GM18511 (cell line): Measurements from ENCODE around the gene DYNLT2.
A peak's percentile ranks its signal among the peaks of the same experiment; 100 is the strongest.

ENCODE experiments used
- ATAC-seq: cut with Tn5 transposase; IDR thresholded peaks from one replicate; pipeline ENCODE4 v1.9.1; 2021; ENCODE audit warnings: mild to moderate bottlenecking, moderate library complexity; ENCODE audit not compliant: unreplicated experiment

DYNLT2 gene

DNA sequence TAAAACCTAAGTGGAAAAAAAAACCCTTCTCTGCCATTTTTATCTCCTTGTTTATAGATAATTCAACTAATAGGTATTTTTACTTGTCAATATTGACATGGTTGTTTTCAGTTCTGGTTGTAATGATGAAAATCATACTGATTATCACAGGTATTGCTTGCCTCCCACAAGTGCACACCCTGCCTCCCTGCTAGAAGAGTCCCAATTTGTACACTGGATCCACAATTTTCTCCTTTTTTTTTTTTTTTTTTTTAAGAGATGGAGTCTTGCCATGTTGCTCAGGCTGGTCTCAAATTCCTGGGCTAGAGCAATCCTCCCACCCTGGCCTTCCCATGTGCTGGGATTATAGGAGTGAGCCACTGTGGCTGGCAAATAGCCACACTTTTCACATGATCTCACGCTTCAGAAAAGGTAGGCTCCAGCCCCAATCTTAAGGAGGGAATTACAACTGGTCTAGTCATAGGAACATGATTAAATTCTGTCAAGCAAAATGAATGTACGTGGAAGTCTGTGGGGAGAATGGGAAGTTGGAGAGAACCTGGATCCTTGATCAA lies 12.3 kb downstream of the DYNLT2 start:
- ATAC-seq: no peak

DNA sequence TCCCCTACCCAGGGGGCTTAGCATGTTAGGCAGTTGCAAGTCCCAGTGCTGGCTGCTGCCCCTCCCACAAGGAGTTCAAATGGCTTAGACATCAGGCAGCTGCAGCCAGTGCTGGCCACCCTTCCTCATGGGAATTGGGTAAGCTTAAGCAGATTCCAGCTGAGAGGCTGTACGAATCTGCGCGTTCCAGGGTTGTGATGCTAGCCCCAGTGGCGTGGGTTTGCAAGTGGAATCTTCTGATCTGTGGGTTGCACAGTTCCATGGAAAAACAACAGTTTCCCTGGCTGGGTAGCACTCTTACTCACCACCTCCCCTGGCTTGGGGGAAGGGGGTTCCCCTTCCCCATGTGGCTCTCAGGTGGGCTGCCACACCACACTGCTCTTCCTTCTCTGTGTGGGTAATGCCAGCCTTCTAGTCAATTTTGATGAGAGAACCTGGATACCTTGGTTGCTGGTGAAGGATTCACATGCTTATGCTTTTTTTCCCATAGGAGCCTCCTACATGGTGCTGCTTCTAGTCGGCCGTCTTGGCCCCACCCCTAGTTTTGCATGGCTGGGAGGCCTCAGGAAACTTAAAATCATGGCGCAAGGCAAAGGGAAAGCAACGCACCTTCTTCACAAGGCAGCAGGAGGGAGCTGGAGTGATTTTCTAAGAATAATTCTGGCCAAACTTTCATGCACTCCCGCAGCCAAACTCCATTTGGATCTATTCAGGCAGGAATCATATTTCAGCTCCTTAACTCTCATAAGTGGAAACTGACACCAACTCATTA lies 13.0 kb downstream of the DYNLT2 start:
- no peak for ATAC-seq

DNA sequence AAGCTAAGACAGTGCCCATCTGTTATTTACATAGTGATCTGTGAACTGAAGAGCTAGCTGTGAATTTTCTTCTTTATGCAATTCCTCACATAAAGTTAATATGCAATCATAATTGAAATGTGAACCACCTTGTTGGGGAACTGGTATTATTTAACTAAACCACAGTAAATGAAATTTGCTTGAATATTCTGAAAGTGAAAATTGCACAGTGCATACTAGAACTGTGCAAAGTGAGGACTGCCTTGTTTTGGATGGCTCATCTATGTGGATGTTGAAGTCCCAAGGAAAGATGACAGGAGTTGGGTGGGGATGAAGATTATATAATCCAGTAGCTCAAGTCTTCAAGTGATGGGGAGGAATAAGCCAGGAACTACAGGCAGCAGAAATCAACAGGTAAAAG lies 21.4 kb downstream of the DYNLT2 start:
- no peak for ATAC-seq

DNA sequence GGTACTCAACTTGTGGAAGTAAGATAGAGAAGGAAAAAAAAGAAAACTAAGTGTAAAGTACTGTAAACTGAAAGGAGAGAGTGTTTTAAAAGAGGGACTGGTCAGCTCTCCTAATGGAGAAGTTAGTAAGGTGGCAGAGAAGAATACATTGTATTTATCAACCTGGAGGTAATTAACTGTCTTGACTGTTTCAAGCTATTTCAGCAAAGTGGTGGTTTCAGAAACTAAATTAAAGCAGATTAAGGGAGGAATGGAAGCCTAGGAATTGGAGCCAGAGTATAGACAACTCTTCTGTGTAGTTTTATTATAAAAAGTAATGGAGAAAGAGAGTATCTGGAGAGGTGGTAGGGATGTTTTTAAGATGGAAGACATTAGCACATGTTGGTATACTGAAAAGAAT lies 24.4 kb downstream of the DYNLT2 start:
- no peak for ATAC-seq

DNA sequence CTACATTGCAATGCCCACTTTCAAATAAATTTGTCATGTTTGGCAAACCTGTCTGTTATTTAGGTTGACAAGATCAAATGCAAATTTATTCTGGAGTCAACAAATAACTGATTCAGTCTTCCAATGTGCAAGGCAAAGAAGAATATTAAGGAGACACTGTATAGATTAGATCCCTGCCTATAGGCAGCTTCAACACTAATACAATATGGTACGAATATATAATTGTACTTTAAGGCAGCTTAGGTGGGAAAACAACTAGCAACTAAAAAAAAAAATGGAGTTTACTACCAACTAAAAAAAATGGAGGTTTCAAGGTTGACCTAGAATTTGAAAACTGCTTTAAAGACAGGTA lies 25.3 kb downstream of the DYNLT2 start:
- no peak for ATAC-seq

DNA sequence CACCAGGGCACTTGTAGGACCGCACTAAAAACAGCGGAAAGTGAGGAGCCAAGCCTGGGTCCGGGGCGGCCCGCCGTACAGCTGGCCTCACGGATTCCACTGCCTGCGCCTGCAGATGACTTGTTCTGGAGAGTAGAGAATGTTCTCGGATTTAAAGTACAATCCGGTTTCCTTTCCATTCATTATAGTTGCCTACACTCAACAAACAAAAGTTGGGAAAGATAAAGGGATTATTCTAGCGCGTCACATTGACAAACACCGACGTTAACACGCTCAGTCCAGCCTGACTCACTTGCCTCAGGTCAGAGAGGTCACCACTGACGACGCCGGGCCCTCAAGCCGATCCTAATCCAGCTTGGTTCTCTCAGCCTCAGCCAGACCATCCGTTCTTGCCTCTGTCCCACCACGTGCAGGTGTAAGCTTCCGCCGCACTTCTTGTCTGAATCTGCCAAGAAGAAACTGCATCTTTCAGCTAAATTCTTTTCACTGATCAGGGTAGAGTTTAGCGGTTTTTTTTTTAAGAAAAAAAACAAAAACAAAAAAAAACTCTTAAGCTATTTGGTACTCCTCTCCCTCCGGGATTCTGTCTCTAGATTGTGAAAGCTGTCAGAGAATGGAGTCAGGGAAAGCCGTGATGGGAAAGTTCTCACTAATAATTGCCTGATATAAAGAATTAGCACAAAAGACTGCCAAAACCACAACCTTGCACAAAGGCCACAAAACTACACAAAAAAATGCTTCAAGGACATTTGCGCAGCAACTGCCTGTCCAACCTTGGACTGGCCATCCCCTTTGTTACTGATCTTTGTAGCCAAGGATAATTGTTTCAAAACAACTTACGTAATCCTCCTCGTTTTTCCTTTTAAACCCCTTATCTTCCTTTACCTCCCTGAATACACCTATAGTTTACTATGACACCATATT lies 26.0 kb downstream of the DYNLT2 start:
- peak; percentile 17 for ATAC-seq

GRCh38 chr6:169724494-169725124 lies 26.8 kb downstream of the DYNLT2 start, which contains the start of gene PHF10:
PHF10 (minus strand) TSS chr6:169724500; CDS start chr6:169723931, 569 bp downstream.
- peak; percentile 54 for ATAC-seq

DNA sequence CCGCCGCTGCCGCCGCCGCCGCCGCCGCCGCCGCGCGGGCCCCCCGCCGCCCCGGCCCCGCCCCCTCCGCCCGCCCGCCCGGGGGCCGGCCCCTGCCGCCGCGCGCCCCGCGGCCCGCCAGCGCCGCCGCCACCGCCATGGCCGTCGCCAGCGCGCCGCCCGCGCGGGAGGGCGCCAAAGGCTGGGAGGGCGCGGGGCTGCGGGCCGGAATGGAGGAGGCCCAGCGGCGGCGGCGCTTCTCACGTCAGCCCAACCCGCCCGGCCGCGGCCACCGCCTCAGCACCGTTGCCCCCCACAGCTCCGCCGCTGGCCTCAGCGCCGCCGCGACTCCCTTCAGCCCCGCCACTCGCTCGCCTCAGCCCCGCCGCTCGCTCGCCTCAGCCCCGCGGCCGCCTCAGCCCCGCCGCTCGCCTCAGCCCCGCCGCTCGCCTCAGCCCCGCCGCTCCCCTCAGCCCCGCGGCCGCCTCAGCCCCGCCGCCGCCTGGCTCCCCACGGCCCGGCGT lies 27.3 kb downstream of the DYNLT2 start:
- ATAC-seq: peak; percentile 42

DNA sequence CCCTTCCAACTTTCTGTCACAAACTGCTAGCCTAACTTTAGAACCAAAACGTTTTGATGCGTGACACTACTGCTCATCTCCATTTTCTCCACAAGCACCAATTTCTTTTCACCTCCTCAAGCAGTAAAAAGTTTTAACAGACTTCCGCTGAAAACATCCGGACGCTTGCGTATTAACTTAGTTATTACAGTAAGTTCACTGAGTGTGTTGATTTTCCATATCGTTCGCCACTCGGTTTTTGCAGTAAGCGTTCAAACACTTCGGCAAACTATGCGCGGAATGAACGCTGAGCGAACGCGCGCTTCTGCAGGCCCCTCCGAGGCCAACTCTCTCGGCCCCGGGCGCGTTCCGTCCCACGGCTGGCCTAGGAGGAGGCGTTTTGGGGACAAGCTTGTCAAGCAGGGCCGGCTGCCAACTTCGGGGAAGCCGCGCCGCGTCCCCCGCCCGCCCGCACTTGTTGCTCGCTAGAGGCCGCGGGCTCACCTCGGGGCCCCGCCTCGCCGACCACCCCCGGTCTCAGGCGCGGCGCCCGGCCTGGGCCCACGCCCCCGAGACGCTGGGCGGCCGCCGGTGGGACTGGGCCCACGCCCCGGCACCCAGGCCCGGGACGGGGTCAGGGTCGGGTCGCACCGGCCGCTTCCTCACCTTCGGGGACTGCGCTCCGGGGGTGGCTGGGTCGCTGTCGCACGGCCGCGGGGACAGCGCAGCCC lies 28.0 kb downstream of the DYNLT2 start:
- peak; percentile 39 for ATAC-seq

DNA sequence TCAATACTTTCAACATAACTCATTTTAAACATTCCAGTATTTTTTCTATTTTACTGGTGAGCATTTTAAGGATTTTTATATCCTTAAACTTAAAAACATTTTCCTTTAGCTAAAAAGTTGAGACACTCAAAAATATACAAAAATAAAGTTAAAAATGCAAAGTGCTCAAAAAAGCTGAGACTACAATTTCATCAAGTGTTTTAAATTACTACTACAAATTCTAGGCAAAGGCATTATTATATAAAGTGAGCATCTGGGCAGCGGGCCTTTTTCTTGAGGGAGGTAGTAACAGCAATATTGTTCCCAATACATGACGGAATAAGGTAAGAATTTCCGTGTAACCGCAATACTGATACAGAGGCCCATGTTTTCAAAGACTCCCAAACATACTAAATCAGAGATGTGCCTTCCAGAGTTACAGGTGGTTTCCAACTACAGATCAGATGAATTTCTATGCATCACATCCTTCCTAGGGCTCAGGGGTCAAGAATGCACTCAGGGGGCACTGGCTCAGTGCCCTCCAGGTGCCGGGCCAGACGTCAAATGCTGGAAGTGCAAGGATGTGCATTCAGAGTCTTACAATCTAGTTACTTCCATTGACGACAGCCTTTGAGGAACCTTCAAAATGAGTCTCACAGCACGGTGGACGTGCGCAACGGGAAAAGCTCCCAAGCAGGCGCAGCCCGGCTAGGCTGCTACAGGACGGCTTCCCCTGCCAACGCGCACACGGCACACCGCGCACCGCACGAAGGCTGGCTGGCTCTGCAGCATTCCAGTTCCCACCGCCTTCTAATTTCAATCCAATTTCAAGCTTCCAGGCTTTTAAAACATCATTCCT lies 28.8 kb downstream of the DYNLT2 start:
- peak; percentile 35 for ATAC-seq

- no peak for ATAC-seq
These were observed 31.0 kb downstream of the DYNLT2 start for GRCh38 chr6:169720207-169720855.

DNA sequence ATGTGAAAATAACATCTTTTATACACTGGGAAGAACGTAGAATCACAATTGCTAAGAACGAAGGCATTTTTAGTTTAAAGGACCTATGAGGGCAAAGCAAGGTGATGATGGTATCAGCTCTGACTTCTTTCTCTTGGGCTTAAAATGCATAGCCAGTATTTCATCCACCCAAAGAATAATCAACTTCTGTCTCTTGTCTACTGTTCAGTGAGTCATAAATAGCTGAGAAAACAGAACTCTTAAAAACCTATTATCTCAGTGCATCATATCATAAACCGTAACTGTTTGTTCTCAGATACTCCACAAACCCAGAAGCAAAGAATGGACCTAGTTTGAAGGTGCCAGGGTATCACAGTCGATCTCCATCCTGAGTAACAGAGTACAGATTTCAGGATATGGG lies 32.3 kb downstream of the DYNLT2 start:
- no peak for ATAC-seq

GRCh38 chr6:169714595-169714994 lies 36.8 kb downstream of the DYNLT2 start:
- ATAC-seq: no peak

- no peak for ATAC-seq
These were observed 37.2 kb downstream of the DYNLT2 start for GRCh38 chr6:169714178-169714577.

- ATAC-seq: no peak
These were observed 41.4 kb downstream of the DYNLT2 start for GRCh38 chr6:169710009-169710408.

DNA sequence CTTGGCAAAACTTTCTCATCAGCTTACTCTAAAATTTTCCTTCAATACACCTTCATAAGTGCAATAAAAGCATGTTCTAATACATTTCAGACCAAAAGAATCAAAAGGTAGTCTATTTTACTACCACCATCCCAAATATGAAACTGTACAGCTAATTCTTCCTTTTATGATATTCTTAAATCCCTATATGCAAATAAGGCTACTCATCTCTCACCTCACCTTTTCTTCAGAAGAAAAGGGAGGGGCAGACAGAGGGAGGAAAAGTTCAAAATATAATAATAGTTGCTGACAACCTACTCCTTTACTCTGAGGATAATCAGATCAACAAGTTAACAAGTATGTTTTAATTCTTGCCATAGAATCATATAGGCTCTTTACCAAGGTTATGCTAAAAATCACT lies 42.1 kb downstream of the DYNLT2 start:
- peak; percentile 70 for ATAC-seq

DNA sequence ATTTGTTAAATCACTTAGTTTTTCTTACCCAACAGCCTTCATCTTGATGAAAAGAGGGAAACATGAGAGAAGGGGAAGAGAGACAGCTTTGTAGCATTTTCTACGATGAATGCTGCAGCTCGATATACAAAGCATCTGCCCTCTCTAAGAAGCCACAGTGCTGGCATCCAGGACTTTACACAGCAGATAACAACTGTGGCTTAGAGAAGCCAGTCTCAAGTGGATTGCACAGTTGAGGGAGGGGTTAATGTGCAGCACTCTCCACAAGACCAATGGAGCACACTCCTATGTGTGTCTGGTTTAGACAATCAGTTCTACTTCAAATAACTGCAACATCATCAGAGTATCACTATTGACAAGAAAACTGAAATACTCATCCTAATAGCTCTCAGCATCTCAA lies 43.6 kb downstream of the DYNLT2 start:
- ATAC-seq: no peak

DNA sequence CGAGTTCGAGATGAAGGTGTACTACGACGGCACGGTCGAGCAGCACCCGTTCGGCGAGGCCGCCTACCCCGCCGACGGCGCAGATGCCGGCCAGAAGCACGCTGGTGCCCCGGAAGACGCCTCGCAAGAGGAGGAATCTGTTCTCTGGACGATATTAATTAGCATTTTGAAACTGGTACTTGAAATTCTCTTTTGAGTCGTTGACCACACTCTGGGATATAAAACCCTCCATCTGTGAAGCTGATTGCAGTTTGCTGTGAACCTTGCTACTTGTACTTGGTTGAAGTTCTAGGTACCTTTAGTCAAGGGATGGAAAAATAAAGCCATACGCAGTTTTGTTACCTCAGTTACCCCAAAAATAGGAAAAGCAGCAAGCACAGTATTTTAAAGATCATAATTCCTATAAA lies 48.5 kb downstream of the DYNLT2 start:
- peak; percentile 17 for ATAC-seq
